Measurements from ENCODE around the gene DAGLA.

DNA sequence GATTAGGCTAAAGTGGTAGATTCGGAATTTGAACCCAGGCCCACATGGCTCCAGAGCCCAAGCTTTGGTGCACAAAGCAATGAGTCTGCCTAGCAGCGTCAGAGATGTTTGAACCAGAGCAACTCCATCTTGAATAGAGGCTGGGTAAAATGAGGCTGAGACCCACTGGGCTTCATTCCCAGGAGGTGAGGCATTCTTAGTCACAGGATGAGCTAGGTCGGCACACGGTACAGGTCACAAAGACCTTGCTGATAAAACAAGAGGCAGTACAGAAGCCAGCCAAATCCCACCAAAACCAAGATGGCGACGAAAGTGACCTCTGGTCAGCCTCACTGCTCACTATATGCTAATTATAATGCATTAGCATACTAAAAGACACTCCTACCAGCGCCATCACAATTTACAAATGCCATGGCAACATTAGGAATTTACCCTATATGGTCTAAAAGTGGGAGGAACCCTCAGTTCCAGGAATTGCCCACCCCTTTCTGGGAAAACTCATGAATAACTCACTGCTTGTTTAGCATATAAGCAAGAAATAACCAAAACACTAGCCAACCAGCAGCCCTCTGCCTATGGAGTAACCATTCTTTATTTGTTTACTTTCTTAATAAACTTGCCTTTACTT, 40.3 kb upstream of the DAGLA start:
- TF ChIP-seq EP300 (IDR thresholded peaks at IDR 0.05) (no peak), POLR2AphosphoS5 (IDR thresholded peaks at IDR 0.05) (no peak), POLR2A (IDR thresholded peaks at IDR 0.05) (no peak)
- TF ChIP-seq, protein P1, sequence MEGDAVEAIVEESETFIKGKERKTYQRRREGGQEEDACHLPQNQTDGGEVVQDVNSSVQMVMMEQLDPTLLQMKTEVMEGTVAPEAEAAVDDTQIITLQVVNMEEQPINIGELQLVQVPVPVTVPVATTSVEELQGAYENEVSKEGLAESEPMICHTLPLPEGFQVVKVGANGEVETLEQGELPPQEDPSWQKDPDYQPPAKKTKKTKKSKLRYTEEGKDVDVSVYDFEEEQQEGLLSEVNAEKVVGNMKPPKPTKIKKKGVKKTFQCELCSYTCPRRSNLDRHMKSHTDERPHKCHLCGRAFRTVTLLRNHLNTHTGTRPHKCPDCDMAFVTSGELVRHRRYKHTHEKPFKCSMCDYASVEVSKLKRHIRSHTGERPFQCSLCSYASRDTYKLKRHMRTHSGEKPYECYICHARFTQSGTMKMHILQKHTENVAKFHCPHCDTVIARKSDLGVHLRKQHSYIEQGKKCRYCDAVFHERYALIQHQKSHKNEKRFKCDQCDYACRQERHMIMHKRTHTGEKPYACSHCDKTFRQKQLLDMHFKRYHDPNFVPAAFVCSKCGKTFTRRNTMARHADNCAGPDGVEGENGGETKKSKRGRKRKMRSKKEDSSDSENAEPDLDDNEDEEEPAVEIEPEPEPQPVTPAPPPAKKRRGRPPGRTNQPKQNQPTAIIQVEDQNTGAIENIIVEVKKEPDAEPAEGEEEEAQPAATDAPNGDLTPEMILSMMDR (IDR thresholded peaks at IDR 0.05): no peak
